ENCODE results near the gene GREB1L.

- TF ChIP-seq, protein P1, sequence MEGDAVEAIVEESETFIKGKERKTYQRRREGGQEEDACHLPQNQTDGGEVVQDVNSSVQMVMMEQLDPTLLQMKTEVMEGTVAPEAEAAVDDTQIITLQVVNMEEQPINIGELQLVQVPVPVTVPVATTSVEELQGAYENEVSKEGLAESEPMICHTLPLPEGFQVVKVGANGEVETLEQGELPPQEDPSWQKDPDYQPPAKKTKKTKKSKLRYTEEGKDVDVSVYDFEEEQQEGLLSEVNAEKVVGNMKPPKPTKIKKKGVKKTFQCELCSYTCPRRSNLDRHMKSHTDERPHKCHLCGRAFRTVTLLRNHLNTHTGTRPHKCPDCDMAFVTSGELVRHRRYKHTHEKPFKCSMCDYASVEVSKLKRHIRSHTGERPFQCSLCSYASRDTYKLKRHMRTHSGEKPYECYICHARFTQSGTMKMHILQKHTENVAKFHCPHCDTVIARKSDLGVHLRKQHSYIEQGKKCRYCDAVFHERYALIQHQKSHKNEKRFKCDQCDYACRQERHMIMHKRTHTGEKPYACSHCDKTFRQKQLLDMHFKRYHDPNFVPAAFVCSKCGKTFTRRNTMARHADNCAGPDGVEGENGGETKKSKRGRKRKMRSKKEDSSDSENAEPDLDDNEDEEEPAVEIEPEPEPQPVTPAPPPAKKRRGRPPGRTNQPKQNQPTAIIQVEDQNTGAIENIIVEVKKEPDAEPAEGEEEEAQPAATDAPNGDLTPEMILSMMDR (IDR thresholded peaks at IDR 0.05; ENCODE audit: low read length), result no peak
- TF ChIP-seq EZH2phosphoT487 (IDR thresholded peaks at IDR 0.05; ENCODE audit: low read length), result no peak
Observed at GRCh38 chr18:21386523-21387240, 144.7 kb downstream of the GREB1L start.
